Measurements from ENCODE around the gene CSRP2.

- TF ChIP-seq, protein P1, sequence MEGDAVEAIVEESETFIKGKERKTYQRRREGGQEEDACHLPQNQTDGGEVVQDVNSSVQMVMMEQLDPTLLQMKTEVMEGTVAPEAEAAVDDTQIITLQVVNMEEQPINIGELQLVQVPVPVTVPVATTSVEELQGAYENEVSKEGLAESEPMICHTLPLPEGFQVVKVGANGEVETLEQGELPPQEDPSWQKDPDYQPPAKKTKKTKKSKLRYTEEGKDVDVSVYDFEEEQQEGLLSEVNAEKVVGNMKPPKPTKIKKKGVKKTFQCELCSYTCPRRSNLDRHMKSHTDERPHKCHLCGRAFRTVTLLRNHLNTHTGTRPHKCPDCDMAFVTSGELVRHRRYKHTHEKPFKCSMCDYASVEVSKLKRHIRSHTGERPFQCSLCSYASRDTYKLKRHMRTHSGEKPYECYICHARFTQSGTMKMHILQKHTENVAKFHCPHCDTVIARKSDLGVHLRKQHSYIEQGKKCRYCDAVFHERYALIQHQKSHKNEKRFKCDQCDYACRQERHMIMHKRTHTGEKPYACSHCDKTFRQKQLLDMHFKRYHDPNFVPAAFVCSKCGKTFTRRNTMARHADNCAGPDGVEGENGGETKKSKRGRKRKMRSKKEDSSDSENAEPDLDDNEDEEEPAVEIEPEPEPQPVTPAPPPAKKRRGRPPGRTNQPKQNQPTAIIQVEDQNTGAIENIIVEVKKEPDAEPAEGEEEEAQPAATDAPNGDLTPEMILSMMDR (IDR thresholded peaks at IDR 0.05; ENCODE audit: poor library complexity, severe bottlenecking): no peak
- TF ChIP-seq EZH2 (IDR thresholded peaks at IDR 0.05; ENCODE audit: borderline replicate concordance, insufficient read depth, low read length, poor library complexity, severe bottlenecking) (no peak), TAF1 (IDR thresholded peaks at IDR 0.05; ENCODE audit: low read depth) (no peak), REST (IDR thresholded peaks at IDR 0.05; ENCODE audit: borderline replicate concordance) (no peak), EP300 (conservative IDR thresholded peaks at IDR 0.05; ENCODE audit: poor library complexity, severe bottlenecking) (no peak), MXI1 (conservative IDR thresholded peaks at IDR 0.05; ENCODE audit: poor library complexity, severe bottlenecking) (no peak), POLR2AphosphoS5 (IDR thresholded peaks at IDR 0.05) (no peak), RAD21 (conservative IDR thresholded peaks at IDR 0.05) (no peak)
Observed at GRCh38 chr12:76882367-76882766, 3.5 kb upstream of the CSRP2 start.
